Fibroblast of lung (primary cell): ENCODE measurements around the gene MTMR4. TPM values are rescaled to one million over a fixed set of nuclear protein-coding genes. Genes with fewer than 3 reads are reported as not detected.

ENCODE experiments used
- DNase-seq, 2 donors: peaks; one replicate each; pipeline versions ENCODE4 v3.0.0 to v3.0.0-alpha.2; 2010; ENCODE audit warnings: low read depth in 2 of 2
- H2AFZ ChIP-seq: 2 replicates; pipeline ENCODE4 v1.5.1; 2012; ENCODE audit warnings: low read length, control low read depth, inconsistent platforms
- H3K27ac ChIP-seq: 2 replicates; pipeline ENCODE4 v1.5.1; 2011; ENCODE audit warnings: low read length, control low read depth; ENCODE audit not compliant: insufficient read depth
- H3K27me3 ChIP-seq: 2 replicates; pipeline ENCODE4 v1.5.1; 2011; ENCODE audit warnings: mild to moderate bottlenecking, low read length; ENCODE audit not compliant: control insufficient read depth, insufficient read depth
- H3K36me3 ChIP-seq: 2 replicates; pipeline ENCODE4 v1.5.1; 2011; ENCODE audit warnings: low read length; ENCODE audit not compliant: control insufficient read depth, insufficient read depth
- H3K4me1 ChIP-seq: 2 replicates; pipeline ENCODE4 v1.5.1; 2011; ENCODE audit warnings: low read length; ENCODE audit not compliant: control insufficient read depth, insufficient read depth; ENCODE audit errors: extremely low read depth
- H3K4me2 ChIP-seq: 2 replicates; pipeline ENCODE4 v1.5.1; 2011; ENCODE audit warnings: low read length, control low read depth; ENCODE audit not compliant: insufficient read depth; ENCODE audit errors: extremely low read depth
- H3K4me3 ChIP-seq, 4 experiments: fragments of 200-600 bp in 1 of 4; sonication (generic) in 1 of 4; replicated peaks in 1 of 4; 2 replicates each; pipeline ENCODE4 v1.5.1; 2011 to 2016; ENCODE audit warnings: low read length in 4 of 4, low read depth in 3 of 4, mild to moderate bottlenecking in 3 of 4, control low read depth in 2 of 4, inconsistent platforms in 1 of 4, mixed read lengths in 1 of 4; ENCODE audit not compliant: insufficient read depth in 1 of 4; ENCODE audit errors: control extremely low read depth in 1 of 4
- H3K79me2 ChIP-seq: 2 replicates; pipeline ENCODE4 v1.5.1; 2012; ENCODE audit warnings: mild to moderate bottlenecking, low read length, inconsistent platforms; ENCODE audit not compliant: control insufficient read depth, insufficient read depth
- H3K9ac ChIP-seq: 2 replicates; pipeline ENCODE4 v1.5.1; 2011; ENCODE audit warnings: mild to moderate bottlenecking, low read length, control low read depth; ENCODE audit not compliant: insufficient read depth
- H3K9me3 ChIP-seq: 2 replicates; pipeline ENCODE4 v1.5.1; 2012; ENCODE audit warnings: low read depth, low read length; ENCODE audit not compliant: control insufficient read depth, insufficient read depth
- H4K20me1 ChIP-seq: 2 replicates; pipeline ENCODE4 v1.5.1; 2011; ENCODE audit warnings: low read length; ENCODE audit not compliant: control insufficient read depth, insufficient read depth; ENCODE audit errors: extremely low read depth
- EZH2 ChIP-seq: IDR thresholded peaks from 2 replicates; pipeline ENCODE4 v1.5.1; 2012; ENCODE audit warnings: low read length, control low read depth, mild to moderate bottlenecking; ENCODE audit errors: missing control alignments
- polyA plus RNA-seq, 2 donors: library from polyadenylated mRNA; depleted of rRNA in 1 of 2; stranded (reverse) in 1 of 2; unstranded in 1 of 2; fragments of >200 nt; gene quantifications; 2 replicates each; pipeline ENCODE4 v1.2.1, GENCODE V29; 2011 to 2012; ENCODE audit warnings: missing spikeins in 1 of 2
- total RNA-seq: library from RNA; depleted of rRNA; stranded (reverse); fragments of >200 nt; gene quantifications from 2 replicates; pipeline ENCODE4 v1.2.1, GENCODE V29; 2014
- TF ChIP-seq, protein P1 (sequence below), 2 donors: IDR thresholded peaks in 1 of 2; conservative IDR thresholded peaks in 1 of 2; 1 replicate in 1 of 2; 2 replicates in 1 of 2; pipeline ENCODE4 v1.5.1; 2011 to 2012; ENCODE audit warnings: low read length in 2 of 2, control low read depth in 1 of 2, inconsistent platforms in 1 of 2, low read depth in 1 of 2, mild to moderate bottlenecking in 1 of 2

Gene MTMR4
- total and polyA plus RNA-seq, 2 donors (not counting 1 experiment from before 2014, with no cell fraction given): 22.1 to 40.0 TPM

DNA sequence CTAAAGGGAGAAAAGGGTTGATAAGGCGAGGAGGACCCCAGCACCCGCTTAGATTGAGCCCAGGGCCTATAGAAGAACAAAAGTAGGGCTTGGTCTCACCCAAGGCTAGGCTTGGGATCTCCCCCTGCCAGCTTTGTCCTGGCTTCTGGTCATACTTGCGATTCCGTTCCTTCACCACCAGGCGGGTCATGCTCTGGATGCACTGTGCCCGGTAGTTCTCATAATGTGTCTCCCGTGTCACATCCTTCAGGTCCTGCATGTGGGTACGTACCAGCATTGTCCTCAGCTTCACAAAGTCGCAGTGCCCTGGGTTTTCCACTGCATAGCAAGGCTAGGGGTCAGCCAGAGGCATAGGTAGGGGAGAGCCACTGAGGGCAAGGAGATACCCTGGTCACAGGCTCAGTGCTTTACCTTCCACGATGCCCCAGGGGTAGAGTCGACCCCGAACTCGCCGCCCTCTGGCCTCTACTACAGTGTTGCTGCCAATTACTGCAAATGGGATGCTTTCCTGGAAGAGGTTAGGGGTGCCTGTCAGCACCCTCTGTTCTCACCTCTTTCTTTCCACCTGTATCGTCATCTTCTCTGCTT lies 6.5 kb upstream of the MTMR4 start:
- TF ChIP-seq EZH2: no peak
- TF ChIP-seq, protein P1, sequence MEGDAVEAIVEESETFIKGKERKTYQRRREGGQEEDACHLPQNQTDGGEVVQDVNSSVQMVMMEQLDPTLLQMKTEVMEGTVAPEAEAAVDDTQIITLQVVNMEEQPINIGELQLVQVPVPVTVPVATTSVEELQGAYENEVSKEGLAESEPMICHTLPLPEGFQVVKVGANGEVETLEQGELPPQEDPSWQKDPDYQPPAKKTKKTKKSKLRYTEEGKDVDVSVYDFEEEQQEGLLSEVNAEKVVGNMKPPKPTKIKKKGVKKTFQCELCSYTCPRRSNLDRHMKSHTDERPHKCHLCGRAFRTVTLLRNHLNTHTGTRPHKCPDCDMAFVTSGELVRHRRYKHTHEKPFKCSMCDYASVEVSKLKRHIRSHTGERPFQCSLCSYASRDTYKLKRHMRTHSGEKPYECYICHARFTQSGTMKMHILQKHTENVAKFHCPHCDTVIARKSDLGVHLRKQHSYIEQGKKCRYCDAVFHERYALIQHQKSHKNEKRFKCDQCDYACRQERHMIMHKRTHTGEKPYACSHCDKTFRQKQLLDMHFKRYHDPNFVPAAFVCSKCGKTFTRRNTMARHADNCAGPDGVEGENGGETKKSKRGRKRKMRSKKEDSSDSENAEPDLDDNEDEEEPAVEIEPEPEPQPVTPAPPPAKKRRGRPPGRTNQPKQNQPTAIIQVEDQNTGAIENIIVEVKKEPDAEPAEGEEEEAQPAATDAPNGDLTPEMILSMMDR (conservative IDR thresholded peaks at IDR 0.05 in 1 of 2, IDR thresholded peaks at IDR 0.05 in 1 of 2; ENCODE audit: low read depth in 1 of 2, low read length in 2 of 2): peak; percentile 38 to 47
- Histone ChIP-seq H3K4me2 (no peak overlapping the region), H3K9ac (no peak overlapping the region), H3K9me3 (no peaks in the 10 kb centered on the region), H3K27me3 (no peaks in the 10 kb centered on the region), H3K4me1 (peaks cover 16% of the 10 kb centered on the region), H2AFZ (no peak overlapping the region), H3K4me3 (no peak overlapping the region), H4K20me1 (no peaks in the 10 kb centered on the region), H3K36me3 (no peaks in the 10 kb centered on the region), H3K27ac (no peak overlapping the region), H3K79me2 (no peaks in the 10 kb centered on the region)
- no peak for DNase-seq

DNA sequence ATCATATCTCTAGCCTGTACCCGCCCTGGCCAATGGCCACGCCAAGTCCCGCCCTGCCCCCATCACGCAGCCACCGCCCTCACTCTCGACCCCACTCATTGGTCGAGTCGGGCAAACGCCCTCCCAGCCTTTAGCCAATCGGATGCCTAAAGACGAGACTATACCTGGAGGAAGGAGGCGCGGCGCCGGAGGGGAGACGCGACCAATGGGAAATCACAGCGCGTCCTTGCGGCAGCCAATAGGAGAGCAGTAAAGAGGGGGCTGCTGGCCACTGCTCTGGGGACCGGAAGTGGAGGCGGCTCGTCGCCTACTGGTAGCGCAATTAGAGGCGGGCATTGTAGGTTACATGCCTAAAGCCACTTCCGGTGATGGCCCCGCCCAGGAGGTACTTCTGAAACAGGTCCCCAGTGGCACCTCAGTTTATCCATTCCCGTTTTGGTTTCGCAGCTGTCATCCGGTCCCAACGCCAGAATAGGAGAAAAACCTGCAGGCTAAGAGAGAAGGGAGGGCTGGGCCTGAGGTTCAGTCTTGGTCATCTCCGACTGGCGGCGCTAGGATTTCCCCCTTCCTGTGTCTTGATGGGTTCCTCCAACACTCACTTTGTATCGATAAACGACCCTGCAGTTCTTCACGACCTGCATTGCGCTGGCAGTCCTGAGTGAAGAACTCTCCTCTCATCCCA lies 3.6 kb upstream of the MTMR4 start:
- Histone ChIP-seq H3K36me3 (no peaks in the 10 kb centered on the region), H3K4me2 (peak overlapping the region; percentile 91), H3K9ac (peak overlapping the region; percentile 72), H3K27ac (peak overlapping the region; percentile 88), H3K27me3 (no peaks in the 10 kb centered on the region), H3K9me3 (no peaks in the 10 kb centered on the region), H2AFZ (peak overlapping the region; percentile 98), H3K4me3 (peak overlapping the region; percentile 63 to 92 (median 78)), H3K79me2 (no peaks in the 10 kb centered on the region), H4K20me1 (no peaks in the 10 kb centered on the region), H3K4me1 (peaks cover 7% of the 10 kb centered on the region)
- TF ChIP-seq, protein P1 (conservative IDR thresholded peaks at IDR 0.05 in 1 of 2, IDR thresholded peaks at IDR 0.05 in 1 of 2; ENCODE audit: low read depth in 1 of 2, low read length in 2 of 2): no peak
- no peak for TF ChIP-seq EZH2
- peak; percentile 100 for DNase-seq

DNA sequence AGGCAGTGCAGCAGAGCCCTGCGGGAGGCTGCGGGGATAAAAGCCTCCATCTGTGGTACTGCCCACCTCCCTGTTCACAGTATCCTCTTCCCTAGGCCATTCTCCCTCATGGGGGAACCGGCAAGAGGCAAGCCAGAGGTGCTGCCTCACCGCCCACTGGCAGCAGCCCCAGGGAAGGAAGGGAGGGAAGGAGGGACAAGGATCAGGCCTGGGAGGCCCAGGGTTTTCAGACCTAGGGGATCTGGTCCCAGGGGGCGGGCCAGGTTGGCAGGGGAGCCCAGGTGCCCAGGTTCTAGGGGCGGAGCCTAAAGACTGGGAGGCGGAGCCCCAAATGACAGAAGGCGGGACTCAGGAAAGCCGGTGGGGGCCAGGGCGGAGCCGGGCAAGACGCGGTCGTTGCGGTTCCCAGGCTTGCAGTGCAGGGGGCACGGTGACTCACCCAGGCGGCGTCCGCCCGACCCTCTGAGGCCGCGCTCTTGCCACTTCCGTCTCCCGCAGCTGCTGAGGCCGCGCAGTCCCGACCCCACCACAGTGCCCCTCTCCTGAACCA lies 3.0 kb upstream of the MTMR4 start:
- Histone ChIP-seq H3K9me3 (no peaks in the 10 kb centered on the region), H3K4me1 (peaks cover 7% of the 10 kb centered on the region), H3K79me2 (no peaks in the 10 kb centered on the region), H3K4me2 (peak overlapping the region; percentile 90), H3K27me3 (no peaks in the 10 kb centered on the region), H3K9ac (peak overlapping the region; percentile 58), H3K36me3 (no peaks in the 10 kb centered on the region), H3K27ac (peak overlapping the region; percentile 85), H3K4me3 (peak overlapping the region; percentile 63 to 77 (median 71)), H2AFZ (peak overlapping the region; percentile 60), H4K20me1 (no peaks in the 10 kb centered on the region)
- TF ChIP-seq, protein P1 (conservative IDR thresholded peaks at IDR 0.05 in 1 of 2, IDR thresholded peaks at IDR 0.05 in 1 of 2; ENCODE audit: low read depth in 1 of 2, low read length in 2 of 2): no peak
- no peak for TF ChIP-seq EZH2
- no peak for DNase-seq
